CMK (cell line): ENCODE measurements around the gene FNBP1.
A peak's percentile ranks its signal among the peaks of the same experiment; 100 is the strongest.

ENCODE experiments used
- DNase-seq: peaks from one replicate; pipeline ENCODE4 v3.0.0-alpha.2; 2010; ENCODE audit warnings: low read depth

FNBP1 gene

DNA sequence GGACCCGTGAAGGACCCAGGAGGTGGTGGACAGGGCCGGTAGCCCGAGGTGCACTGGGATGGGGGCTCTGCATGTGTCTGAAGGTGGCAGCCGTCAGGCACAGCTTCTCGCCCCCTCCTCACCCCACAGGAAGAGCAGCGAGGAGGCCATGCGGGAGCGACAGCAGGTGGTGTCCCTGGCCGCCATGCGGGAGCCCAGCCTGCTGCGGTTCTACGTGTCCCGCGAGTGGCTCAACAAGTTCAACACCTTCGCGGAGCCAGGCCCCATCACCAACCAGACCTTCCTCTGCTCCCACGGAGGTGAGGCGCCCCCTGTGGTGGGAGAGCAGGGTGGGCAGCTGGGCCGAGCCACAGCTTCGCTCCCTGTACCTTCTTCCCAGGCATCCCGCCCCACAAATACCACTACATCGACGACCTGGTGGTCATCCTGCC, 167.8 kb downstream of the FNBP1 start:
- no peak for DNase-seq

DNA sequence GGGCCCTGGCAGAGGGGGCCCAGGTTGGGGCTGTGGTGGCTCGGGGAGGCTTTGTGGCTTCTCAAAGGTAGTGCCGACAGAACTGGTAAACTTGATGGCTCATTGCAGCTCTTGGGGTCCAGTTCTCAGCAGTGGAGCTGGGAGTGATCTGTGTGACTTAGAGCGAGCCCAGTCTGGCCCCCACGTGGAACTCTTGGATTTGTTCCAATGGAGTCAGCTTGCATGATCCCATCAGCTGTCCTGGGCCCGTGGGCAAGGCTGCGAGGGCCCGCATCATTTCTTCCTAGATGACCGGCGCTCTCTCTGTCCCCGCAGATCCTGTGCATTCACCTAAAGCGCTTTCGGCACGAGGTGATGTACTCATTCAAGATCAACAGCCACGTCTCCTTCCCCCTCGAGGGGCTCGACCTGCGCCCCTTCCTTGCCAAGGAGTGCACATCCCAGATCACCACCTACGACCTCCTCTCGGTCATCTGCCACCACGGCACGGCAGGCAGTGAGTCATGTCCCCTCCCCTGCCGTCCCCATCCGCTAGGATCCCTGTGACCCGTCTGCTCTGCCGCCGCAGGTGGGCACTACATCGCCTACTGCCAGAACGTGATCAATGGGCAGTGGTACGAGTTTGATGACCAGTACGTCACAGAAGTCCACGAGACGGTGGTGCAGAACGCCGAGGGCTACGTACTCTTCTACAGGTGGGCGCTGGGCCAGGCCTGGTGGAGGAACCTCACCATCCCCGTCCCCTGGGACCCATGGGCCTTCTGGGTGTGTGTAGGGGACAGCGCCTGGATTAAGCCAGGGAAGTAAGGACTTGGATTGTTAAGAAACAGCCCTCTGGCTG, 168.5 kb downstream of the FNBP1 start:
- no peak for DNase-seq

DNA sequence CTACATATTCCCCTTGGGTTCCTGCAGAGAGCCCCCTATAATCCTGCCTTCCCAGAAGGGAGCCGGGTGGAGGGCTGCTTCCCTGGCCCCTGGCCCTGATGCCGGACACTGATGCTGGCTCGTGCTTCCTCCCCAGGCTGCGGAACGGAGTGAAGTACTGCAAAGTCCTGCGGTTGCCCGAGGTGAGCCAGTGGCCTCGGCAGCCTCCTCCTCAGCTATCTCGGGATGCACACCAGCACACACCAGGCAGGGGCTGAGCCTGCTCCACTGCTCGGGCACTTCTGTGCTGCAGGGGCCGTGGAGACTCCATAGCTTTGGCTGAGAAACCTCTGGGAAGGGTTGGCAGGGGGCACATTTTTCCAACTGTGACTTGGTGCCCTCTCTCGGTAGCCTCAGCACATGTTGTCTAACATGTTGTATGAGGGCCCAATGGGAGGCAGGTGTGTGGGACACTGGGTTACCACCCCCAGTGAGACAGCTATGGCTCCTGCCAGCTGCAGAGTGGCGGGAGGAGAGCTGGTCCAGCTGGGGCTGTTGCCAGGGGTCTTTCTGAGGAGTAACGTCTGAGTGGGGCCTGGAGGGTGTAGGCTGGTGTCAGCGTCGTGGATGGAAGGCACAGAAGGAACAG, 169.3 kb downstream of the FNBP1 start:
- no peak for DNase-seq

DNA sequence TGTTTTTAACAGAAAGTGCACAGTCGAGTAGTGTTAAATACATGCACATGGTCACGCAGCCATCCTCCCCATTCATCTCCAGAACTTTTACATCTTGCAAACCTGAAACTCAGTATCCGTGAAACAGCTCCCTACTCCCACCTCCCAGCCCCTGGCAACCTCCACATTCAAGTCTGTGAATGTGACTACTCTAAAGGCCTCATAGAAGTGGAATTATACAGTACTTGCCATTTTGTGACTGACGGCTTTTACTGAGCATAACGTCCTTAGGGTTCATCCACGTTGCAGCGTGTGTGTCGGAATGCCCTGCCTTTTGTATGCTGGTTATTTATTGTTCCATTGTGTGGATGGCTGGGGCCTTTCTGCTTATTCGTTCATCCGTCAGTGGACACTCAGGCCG, 171.9 kb downstream of the FNBP1 start:
- DNase-seq, result no peak

DNA sequence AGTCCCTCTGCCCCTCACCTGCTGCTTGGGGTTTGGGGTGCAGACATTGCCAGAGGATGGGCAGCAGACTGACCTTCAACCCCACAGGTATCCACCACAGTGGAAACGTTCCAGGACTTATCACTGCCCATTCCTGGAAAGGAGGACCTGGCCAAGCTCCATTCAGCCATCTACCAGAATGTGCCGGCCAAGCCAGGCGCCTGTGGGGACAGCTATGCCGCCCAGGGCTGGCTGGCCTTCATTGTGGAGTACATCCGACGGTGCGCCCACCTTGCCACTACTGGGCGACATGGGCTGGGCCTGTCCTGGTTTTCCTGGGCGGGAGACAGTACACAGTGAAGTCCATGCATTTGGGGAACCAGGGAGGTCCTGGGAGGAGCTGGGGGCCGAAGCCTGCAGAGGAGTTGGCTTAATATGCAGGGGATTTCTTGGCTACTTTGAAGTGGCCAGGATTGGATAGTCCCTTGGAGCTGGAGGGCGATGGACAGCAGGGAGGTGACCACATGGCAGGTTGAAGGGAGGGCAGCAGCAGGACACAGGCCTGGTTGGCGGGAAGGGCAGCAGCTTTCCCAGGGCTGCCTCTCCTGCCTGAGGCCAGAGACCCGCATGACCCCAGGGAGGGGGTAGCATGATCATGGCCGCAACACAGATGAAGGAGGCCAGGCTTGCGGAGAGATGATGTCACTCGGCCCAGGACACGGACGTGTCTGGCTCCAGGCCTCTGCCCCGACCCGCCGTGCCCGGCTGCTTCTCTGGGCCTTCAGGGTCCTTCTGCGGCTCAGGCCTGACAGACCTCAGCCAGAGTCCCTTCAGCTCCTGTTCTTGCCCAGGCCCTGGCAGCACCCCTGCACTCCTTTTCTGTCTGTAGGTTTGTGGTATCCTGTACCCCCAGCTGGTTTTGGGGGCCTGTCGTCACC, 173.1 kb downstream of the FNBP1 start:
- no peak for DNase-seq

DNA sequence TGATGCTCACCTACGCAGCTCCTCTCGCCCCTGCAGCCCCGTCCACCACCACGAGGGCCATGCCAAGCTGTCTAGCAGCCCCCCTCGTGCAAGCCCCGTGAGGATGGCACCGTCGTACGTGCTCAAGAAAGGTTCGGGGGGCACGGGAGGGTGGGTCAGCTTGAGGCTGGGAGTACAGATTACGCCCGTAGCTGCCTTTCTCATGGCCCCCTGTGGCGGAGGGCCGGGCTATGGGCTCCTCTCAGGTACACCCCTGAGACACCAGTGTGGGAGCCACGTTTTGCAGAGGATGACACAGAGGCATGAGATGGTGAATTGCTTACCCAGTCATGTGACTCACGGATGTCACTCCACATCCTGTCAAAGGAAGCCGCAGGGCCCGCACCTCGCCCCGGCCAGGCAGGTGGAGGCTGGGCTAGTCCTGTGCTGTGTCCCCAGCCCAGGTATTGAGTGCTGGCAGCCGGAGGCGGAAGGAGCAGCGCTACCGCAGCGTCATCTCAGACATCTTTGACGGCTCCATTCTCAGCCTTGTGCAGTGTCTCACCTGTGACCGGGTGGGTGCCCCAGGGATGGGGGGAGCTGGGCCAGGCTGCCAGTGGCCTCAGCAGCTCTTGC, 174.0 kb downstream of the FNBP1 start:
- DNase-seq, result no peak

DNA sequence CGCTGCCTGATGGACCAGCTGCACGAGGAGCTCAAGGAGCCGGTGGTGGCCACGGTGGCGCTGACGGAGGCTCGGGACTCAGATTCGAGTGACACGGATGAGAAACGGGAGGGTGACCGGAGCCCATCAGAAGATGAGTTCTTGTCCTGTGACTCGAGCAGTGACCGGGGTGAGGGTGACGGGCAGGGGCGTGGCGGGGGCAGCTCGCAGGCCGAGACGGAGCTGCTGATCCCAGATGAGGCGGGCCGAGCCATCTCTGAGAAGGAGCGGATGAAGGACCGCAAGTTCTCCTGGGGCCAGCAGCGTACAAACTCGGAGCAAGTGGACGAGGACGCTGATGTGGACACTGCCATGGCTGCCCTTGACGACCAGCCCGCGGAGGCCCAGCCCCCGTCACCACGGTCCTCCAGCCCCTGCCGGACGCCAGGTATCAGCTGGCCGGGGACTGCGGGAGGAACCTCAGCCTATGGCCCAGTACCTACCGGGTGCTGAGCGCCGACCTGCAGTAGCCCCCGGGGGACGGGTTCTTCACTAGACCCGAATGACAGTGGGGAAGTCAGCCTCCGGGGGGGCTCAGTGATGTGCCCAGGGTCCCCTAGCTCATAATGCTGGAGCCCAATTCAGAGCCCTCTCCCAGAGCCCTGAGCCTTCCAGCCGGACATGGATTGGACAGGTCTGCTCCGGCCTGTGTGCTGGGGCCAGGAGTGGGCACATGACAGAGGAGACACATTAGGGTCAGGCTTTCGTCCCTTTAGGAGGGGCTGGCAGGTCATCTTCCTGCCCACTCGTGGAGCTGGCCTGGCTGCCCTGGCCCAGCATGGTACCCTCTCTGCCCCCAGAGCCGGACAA, 174.7 kb downstream of the FNBP1 start:
- DNase-seq, result no peak

DNA sequence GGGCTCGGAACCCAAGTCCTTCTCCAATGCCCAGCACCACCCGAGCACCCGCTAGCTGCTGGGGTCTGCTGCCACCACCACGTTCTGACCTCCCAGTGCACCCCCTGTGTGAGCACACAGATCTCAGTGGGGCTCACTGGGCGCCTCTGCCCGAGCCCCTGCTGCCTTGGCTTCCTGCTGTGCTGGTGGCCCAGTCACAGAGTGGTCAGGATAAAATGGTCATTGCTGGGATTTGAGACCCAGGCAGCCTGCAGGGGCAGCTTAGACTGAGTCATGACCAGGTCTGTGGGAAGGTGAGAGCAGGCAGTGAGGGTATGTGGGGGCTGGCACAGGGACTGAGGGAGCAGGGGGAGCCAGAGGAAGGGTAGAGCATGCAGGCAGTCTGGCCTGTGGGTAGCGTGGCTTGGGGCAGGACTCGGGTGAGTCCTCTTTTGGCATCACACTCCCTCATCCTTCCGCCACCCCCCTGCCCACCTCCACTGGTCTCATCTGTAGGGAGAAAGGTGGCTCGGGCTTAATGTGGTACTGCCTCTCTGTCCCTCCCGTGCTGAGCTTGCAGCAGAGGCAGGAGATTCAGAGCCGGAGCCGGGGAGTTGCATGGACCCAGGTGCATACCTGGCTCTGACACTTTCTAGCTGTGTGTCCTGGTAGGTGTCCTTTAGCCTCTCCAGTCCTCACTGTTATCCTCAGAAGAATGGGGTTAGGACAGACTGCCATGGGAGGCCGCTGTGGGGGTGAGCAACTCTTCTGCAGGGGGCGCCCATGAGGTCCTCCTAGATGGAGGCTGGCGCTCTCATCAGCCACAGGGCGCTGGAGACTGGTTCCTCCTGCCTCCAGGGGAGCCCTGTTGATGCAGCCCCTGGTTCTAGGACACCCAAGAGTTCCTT, 175.6 kb downstream of the FNBP1 start:
- DNase-seq, result no peak

DNA sequence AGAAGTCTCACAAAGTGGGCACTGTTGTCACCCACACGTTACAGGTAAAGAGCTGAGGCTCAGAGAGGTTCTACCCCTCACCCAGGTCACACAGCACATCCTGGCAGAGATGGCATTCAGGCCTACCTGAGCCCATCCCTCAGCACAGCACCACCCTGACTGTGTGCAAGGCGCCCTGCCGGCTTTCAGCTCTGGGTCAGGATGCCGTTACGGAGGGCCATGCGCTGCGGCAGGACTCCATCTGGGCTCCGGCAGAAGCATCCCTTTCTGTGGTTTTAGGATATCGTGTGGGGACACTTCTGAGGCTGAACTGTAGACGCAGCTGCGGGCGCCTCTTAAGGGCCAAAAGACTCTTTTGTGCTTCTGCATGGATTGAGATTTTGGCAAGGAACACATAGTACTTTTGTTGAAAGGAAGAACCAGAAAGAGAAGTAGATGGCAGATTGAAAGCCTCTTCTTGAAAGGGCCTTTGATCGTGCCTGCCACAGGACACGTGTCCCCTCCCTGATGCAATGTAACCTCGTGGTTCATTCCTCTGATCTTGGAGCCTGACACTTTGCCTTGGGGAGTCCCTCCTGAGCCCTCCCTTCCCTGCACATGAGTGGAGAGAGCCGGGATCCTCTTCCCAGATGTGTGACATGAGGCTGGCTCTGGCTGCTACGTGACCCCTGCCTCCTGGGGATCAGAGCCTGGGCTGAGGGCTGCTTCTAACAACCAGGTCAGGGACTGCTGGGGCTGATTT, 176.4 kb downstream of the FNBP1 start:
- no peak for DNase-seq

DNA sequence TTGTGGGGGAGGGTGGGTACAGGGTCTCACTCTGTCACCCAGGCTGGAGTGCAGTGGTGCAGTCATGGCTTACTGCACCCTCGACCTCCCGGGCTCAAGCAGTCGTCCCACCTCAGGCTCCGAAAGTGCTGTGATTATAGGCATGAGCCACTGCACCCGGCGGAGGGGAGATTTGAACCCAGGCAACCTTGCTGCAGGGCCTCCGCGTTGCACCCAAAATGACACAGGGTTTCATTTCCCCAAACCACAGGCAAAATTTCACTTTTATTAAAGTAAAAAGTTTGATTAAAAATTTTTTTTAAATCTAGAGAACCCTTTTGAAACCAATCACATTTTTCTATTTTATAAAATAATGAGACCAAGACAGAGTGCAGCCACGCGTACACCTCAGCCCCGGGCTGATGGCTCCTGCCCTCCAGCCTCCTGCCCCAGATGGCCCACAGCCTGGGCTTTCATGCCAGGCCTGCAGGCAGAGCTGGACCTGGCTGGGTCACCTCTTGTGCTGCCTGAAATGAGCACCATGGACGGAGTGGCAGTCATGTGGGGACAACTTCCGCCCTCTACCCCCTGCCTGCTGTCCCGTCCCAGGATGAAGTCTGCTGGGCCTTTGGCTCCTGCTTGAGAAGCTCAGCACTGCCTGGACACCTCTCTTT, 177.2 kb downstream of the FNBP1 start:
- DNase-seq, result no peak

DNA sequence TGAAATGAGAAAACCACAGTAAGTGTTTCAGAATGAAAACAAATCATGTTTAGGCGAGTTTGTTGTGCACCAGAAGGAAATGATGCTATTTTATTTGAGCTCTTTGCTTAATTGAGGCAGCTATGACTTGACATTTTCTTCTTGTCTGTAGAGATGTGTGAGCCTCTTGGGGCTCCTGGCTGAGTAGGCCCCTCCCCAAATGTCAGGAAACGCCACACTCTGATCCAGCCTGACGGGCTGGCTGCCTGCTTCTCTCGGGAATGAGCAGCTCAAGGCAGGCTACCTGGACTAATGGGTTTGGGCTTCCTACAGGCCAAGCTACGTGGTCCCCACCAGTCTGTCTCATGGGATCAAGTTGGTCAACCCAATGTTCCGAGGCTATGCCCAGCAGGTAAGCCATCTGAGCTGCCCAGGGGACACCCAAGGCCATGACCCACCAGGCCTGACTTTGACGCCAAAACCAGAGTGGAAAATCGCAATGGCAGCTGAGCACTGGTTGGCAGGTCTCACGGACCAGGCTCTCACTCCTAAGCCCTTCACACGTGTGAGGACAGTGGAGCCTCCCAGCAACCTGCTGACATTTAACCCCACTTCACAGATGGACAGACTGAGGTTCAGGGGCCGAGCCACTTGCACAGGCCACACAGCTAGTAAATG, 177.9 kb downstream of the FNBP1 start:
- no peak for DNase-seq

DNA sequence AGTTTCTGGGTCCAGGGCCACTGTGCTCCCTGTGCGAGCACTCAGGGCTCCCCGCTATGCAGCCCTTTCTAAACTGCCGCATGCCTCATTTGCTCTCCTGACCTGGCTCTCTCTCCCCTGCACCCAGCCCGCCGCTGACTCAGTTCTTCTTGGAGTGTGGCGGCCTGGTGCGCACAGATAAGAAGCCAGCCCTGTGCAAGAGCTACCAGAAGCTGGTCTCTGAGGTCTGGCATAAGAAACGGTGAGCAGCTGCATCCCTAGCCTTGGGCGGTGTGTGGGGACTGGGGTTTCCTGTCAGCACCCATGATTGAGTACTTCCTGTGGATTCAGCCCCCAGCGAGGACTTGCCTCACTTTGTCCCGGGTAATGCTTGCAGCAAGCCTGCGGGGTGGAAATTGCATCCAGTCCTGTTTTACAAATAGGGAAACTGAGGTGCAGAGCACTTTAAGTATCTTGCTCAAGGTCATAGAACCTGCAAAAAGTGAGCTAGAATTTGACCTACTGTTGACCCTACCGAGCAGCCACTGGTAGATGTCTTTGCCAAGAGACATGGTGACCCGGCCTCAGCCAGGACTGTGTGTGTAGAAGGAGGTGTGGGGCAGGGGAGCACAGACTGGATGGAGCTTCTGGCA, 179.8 kb downstream of the FNBP1 start:
- peak; percentile 95 for DNase-seq

DNA sequence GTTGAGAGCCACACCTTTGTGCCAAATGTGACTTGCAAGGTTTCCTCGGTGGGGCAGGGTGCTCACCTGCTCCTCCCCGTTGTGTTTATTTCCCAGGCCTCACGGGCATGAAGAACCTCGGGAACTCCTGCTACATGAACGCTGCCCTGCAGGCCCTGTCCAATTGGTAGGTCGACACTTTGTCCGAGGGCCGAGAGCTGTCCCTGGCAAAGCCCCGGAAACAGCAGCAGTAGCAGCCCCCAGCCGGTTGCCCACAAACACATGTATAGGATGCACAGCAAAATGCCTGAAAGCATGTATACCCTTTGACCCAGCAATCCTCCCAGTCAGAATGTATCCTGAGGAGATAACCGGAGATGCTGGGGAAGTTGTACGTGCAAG, 181.6 kb downstream of the FNBP1 start:
- DNase-seq, result no peak

DNA sequence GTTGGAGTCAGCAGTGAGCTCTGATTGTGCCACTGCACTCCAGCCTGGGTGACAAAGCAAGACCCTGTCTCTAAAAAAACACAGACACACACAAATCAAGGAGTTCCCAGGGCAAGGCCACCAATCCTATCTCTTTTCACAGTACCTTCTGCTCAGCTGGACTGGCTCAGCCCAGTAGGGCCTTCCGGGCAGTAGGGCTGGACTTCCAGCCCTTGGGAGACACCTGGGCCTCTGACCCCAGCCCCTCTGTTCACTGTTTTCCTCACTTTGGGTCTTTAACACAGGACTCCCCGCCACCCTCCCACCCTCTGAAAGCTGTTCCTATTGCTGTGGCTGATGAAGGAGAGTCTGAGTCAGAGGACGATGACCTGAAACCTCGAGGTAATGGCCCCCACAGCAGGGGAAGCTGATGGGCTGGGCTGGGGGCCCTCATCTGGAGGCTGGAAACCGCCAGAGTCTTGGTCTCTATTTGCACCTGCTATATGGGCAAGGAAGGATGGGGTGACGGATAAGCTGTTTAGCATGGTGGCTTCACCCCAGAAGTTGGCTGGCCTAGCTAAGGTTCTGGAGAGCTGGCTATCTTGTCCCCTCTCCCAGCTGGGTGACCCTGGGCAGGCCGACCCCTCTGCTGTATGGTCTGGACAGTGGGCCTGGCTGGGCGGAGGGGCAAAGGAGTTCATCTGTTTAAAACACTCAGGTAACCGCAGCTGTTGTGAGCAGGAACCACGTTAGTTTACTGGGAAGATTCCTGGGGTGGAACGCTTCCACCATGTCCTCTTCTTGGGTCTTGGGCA, 182.1 kb downstream of the FNBP1 start:
- DNase-seq, result no peak

DNA sequence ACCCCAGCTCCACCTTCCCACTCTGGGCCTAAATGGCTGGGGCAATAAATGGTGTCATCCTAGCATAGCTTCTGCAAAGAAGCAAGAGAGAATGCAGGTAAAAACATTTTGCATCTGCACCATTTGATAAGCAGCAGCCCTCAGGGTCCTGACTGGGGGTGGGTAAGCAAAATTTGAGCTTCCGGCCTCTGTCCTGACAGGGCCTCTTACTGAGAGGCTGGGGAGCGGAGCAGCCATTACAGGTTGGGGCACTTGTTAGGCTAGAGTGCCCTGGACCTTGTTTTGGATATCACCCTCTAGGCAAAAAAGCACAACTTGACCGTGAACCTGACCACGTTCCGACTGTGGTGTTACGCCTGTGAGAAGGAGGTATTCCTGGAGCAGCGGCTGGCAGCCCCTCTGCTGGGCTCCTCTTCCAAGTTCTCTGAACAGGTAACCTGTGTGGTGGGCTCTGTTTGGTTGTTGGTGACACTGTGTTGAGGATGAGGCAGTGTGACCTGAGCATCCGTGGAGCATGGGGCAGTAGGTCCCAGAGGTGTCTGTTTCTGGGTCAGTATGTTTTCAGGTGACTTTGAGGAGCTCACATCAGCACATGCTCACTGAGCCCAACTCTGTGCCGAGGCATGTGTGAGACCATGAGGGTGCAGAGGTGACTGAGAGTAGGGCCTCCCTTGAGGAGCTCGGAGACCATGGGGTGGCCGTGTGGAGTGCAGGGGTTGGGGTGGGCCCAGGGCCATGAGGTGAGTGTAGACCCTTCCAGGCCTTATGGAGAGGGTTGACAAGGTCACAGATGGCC, 184.6 kb downstream of the FNBP1 start:
- no peak for DNase-seq

DNA sequence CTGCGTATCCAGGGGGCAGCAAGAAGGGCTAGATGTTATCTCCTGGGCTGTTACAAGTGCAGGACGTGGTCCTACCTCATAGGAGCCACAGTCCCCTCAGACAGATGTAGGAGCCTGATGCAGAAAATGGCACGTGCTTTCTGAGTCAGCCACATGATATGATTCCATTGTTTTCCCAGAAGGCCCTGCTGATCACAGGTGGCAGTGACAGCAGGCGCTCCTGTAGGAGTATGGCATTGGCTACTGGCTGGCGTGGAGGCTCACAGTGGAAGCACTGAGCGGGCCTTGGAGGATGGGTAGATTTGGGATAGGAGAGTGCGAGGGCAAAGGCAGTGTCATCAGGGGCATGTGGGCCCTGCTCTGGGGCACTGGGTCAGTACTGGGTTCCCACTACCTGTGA, 185.8 kb downstream of the FNBP1 start:
- DNase-seq, result no peak
